Type B pancreatic cell (in vitro differentiated cells): ENCODE results near the gene CNRIP1. TPM values are rescaled to one million over a fixed set of nuclear protein-coding genes. Genes with fewer than 3 reads are reported as not detected.
A peak's percentile ranks its signal among the peaks of the same experiment; 100 is the strongest.

Experiments
- DNase-seq: peaks from one replicate; pipeline ENCODE4 v3.0.0; 2021; ENCODE audit warnings: mixed read lengths; ENCODE audit not compliant: unreplicated experiment; ENCODE audit errors: extremely low spot score
- H3K27ac Mint-ChIP-seq: 2 replicates; pipeline ENCODE4 v1.8.0; 2021; ENCODE audit warnings: mild to moderate bottlenecking, mixed read lengths
- H3K27me3 Mint-ChIP-seq: 2 replicates; pipeline ENCODE4 v1.8.0; 2021; ENCODE audit warnings: mixed read lengths
- H3K36me3 Mint-ChIP-seq: 2 replicates; pipeline ENCODE4 v1.8.0; 2021; ENCODE audit warnings: mixed read lengths
- H3K4me1 Mint-ChIP-seq: one replicate; pipeline ENCODE4 v1.8.0; 2021; ENCODE audit warnings: mixed read lengths; ENCODE audit not compliant: unreplicated experiment
- H3K4me3 Mint-ChIP-seq: 2 replicates; pipeline ENCODE4 v1.8.0; 2021; ENCODE audit warnings: mild to moderate bottlenecking, mixed read lengths
- H3K9me3 Mint-ChIP-seq: 2 replicates; pipeline ENCODE4 v1.8.0; 2021; ENCODE audit warnings: mixed read lengths
- total RNA-seq: library from RNA; stranded (reverse); gene quantifications from 2 replicates; pipeline ENCODE4 v1.2.1, GENCODE V29; 2021; ENCODE audit warnings: low replicate concordance
- TF ChIP-seq, protein P1 (sequence below): fragments of 200-600 bp; sonication (generic); conservative IDR thresholded peaks from 2 replicates; pipeline ENCODE4 v1.5.0; 2021; ENCODE audit warnings: antibody characterized with exemption, mild to moderate bottlenecking

Gene CNRIP1
- total RNA-seq, 1 donor from 2014 or later = 15.0 TPM

DNA sequence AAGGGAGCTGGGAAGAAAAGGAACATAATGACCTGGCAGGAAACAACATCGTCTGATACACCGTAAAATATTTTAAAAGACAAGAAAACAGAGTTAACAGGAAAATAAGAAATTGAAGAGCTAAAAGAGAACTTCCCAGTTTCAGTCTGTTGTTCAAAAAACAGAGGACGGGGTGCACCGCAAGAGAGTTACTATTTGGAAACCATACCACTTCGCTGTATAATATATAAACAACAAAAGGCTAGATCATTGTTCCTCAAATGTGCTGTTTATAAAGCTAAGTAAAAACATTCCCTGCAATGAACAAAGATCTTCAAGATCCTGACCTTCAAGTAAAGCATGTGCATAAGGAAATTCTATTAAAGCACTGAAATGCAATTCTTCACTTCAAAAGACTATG, 69.6 kb downstream of the CNRIP1 start:
- Mint-ChIP-seq H3K4me3 (peak overlapping the region; percentile 94), H3K27me3 (peaks cover 4% of the 10 kb centered on the region), H3K36me3 (peaks cover 8% of the 10 kb centered on the region), H3K4me1 (peaks cover 9% of the 10 kb centered on the region), H3K27ac (peak overlapping the region; percentile 98), H3K9me3 (no peaks in the 10 kb centered on the region)
- TF ChIP-seq, protein P1, sequence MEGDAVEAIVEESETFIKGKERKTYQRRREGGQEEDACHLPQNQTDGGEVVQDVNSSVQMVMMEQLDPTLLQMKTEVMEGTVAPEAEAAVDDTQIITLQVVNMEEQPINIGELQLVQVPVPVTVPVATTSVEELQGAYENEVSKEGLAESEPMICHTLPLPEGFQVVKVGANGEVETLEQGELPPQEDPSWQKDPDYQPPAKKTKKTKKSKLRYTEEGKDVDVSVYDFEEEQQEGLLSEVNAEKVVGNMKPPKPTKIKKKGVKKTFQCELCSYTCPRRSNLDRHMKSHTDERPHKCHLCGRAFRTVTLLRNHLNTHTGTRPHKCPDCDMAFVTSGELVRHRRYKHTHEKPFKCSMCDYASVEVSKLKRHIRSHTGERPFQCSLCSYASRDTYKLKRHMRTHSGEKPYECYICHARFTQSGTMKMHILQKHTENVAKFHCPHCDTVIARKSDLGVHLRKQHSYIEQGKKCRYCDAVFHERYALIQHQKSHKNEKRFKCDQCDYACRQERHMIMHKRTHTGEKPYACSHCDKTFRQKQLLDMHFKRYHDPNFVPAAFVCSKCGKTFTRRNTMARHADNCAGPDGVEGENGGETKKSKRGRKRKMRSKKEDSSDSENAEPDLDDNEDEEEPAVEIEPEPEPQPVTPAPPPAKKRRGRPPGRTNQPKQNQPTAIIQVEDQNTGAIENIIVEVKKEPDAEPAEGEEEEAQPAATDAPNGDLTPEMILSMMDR = no peak
- DNase-seq = no peak

DNA sequence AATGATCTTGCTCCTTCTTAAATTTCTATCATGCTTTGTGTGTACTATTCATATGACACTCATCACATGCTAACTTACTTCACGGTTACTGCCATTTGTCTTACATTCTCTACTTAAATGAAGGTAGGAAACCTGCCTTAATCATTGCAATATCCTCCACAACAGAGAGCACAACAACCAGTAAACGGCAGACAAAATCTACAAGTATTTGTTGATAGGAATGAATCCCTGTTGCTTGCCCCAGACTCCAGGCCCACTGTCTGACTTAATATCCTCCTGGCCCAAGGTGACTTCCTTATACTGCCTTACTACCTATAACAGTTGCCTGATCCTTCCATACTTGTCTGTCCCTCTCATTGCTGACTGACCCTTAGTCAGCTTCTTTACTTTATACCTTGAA, 70.9 kb downstream of the CNRIP1 start:
- Mint-ChIP-seq H3K9me3 (no peaks in the 10 kb centered on the region), H3K4me1 (peaks cover 6% of the 10 kb centered on the region), H3K36me3 (peaks cover 8% of the 10 kb centered on the region), H3K4me3 (no peak overlapping the region), H3K27me3 (peaks cover 4% of the 10 kb centered on the region), H3K27ac (no peak overlapping the region)
- TF ChIP-seq, protein P1 = no peak
- DNase-seq = no peak

DNA sequence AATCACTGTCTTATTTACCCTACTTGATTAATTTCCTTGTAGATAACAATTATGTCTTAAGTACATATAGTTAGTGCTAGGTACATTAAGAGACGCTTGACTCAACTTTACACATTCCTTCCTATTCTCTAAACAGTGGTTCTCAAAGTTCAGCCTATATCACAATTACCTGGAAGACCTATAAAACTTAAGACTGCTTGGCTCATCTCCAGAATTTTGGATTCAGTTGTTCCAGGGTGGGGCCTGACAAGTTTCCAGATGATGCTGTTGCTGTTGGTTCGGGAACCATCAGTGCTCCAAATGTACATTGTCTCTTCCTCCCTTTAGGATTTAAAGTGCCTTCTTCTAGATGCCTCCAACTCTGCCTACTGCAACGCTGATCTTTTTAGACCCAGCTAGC, 71.4 kb downstream of the CNRIP1 start:
- peaks cover 4% of the 10 kb centered on the region for H3K27me3 Mint-ChIP-seq
- H3K9me3 Mint-ChIP-seq = no peaks in the 10 kb centered on the region
- H3K4me1 Mint-ChIP-seq = peaks cover 6% of the 10 kb centered on the region
- no peak overlapping the region for H3K4me3 Mint-ChIP-seq
- no peak for DNase-seq
- no peak overlapping the region for H3K27ac Mint-ChIP-seq
- TF ChIP-seq, protein P1 = no peak
- peaks cover 8% of the 10 kb centered on the region for H3K36me3 Mint-ChIP-seq

DNA sequence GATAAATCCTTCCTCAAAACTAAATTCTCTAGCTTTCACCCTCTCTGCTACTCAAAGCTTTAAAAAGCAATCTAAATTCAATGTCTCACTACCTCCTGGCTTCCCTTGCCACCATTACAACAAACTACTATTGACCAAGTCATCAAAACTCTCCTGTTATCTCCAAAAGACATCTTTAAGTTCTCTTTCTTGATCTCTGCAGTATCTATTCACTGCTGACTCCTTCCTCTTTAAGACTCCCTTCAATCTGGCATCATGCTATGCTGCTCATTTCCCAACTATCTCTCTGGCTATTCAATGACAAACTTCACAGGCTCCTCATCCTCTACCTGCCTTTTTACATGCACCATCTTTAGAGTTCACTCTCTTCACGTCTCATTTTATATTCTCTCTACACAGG, 73.4 kb downstream of the CNRIP1 start:
- H3K4me1 Mint-ChIP-seq = peaks cover 6% of the 10 kb centered on the region
- H3K9me3 Mint-ChIP-seq = no peaks in the 10 kb centered on the region
- no peak overlapping the region for H3K27ac Mint-ChIP-seq
- H3K36me3 Mint-ChIP-seq = peaks cover 6% of the 10 kb centered on the region
- DNase-seq = no peak
- TF ChIP-seq, protein P1 = no peak
- H3K27me3 Mint-ChIP-seq = peaks cover 4% of the 10 kb centered on the region
- H3K4me3 Mint-ChIP-seq = no peak overlapping the region

DNA sequence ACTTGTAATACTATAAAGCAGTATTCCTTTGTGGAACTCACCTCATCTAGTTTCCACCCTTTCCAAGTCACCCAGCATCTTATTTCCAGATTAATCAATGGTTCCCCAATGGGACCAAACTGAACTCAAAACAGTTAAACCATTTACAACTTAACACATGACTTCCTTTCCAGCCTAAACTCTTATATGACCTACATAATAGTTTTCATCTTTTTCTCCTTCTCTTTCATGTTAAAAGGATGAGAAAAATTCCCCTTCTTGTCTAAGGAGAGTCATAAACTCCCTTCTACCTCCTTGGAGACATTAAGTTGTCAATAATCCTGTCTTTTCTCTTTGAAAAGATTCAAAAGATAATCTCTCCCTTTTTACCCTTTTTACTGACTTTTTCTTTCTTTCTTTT, 74.1 kb downstream of the CNRIP1 start:
- Mint-ChIP-seq H3K9me3 (no peaks in the 10 kb centered on the region), H3K4me3 (no peak overlapping the region), H3K27me3 (no peaks in the 10 kb centered on the region), H3K4me1 (peaks cover 8% of the 10 kb centered on the region), H3K27ac (no peak overlapping the region), H3K36me3 (peaks cover 1% of the 10 kb centered on the region)
- TF ChIP-seq, protein P1 = no peak
- DNase-seq = no peak

DNA sequence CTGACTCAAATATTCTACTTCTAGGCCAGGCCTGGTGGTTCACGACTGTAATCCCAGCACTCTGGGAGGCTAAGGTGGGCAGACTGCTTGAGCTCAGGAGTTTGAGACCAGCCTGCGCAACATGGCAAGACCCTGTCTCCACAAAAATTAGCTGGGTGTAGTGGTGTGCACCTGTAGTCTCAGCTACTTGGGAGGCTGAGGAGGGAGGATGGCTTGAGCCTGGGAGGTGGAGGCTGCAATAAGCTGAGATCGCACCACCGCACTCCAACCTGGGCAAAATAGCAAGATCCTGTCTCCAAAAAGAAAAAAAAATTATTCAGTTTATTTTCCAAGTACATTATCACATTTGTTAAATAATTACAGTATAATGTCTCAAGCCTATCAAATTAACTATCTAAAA, 74.7 kb downstream of the CNRIP1 start:
- Mint-ChIP-seq H3K4me3 (no peak overlapping the region), H3K27me3 (no peaks in the 10 kb centered on the region), H3K36me3 (peaks cover 8% of the 10 kb centered on the region), H3K9me3 (no peaks in the 10 kb centered on the region), H3K27ac (no peak overlapping the region), H3K4me1 (peaks cover 11% of the 10 kb centered on the region)
- TF ChIP-seq, protein P1 = no peak
- no peak for DNase-seq
